Small intestine (tissue), 7 donors: ENCODE results near the gene CENPC. TPM values are rescaled to one million over a fixed set of nuclear protein-coding genes. Genes with fewer than 3 reads are reported as not detected.
"Not testable (repeated sequence)": the region's sequence is repeated elsewhere in the genome, so short reads cannot be mapped to it uniquely, and the experiment has no call there.

ENCODE experiments used
- DNase-seq, 2 donors: peaks; one replicate each; pipeline versions ENCODE4 v3.0.0 to v3.0.0-alpha.2; 2013
- FAIRE-seq: peaks from 2 replicates; lab custom pipeline; 2012; peaks lifted over from hg19 to GRCh38; lab: Jason Lieb, UNC
- H3K27ac ChIP-seq, 3 donors: one replicate each; pipeline ENCODE4 v1.5.1; 2013; ENCODE audit warnings: low read length in 2 of 3, mild to moderate bottlenecking in 2 of 3, control low read depth in 1 of 3, inconsistent platforms in 1 of 3, low read depth in 1 of 3, moderate library complexity in 1 of 3
- H3K27me3 ChIP-seq, 3 donors: one replicate each; pipeline ENCODE4 v1.6.1; 2013; ENCODE audit warnings: low read length in 3 of 3, inconsistent platforms in 1 of 3; ENCODE audit not compliant: control insufficient read depth in 3 of 3, insufficient read depth in 3 of 3
- H3K36me3 ChIP-seq, 3 donors: one replicate each; pipeline ENCODE4 v1.6.1; 2013; ENCODE audit warnings: low read length in 3 of 3, inconsistent platforms in 1 of 3, low read depth in 1 of 3, mild to moderate bottlenecking in 1 of 3, moderate library complexity in 1 of 3; ENCODE audit not compliant: control insufficient read depth in 3 of 3, insufficient read depth in 2 of 3
- H3K4me1 ChIP-seq, 3 donors: one replicate each; pipeline ENCODE4 v1.6.1; 2013; ENCODE audit warnings: low read length in 2 of 3, inconsistent platforms in 1 of 3, low read depth in 1 of 3, mild to moderate bottlenecking in 1 of 3, moderate library complexity in 1 of 3; ENCODE audit not compliant: control insufficient read depth in 3 of 3, insufficient read depth in 2 of 3
- H3K4me3 ChIP-seq, 3 donors: one replicate each; pipeline ENCODE4 v1.5.1; 2013; ENCODE audit warnings: low read length in 3 of 3, control low read depth in 1 of 3, inconsistent platforms in 1 of 3, low read depth in 1 of 3, mild to moderate bottlenecking in 1 of 3, moderate library complexity in 1 of 3
- H3K9me3 ChIP-seq, 2 donors: one replicate each; pipeline ENCODE4 v1.6.1; 2013; ENCODE audit warnings: low read depth in 1 of 2, low read length in 1 of 2; ENCODE audit not compliant: control insufficient read depth in 2 of 2, insufficient read depth in 1 of 2
- WGBS, 3 donors: extraction: QIAGEN DNeasy Blood & Tissue Kit; methylation state at CpG; one replicate each; pipeline ENCODE4 v1.1.7; 2013; 5-methylcytosine and 5-hydroxymethylcytosine counted together
- polyA plus RNA-seq, 4 donors: library from polyadenylated mRNA; stranded (reverse) in 3 of 4; unstranded in 1 of 4; fragments of 200-250 nt in 3 of 4; fragments of 120-200 nt in 1 of 4; gene quantifications; one replicate each; pipeline versions ENCODE4 v1.2.1 to v1.2.3, GENCODE V29; 2013
- donor health status: healthy with polysubstance abuse.
- donor health status: control.
- donor health status: control.
- donor health status: Bipolar disorder and iron deficiency.
- donor health status: healthy.

The CENPC gene
- polyA plus RNA-seq, 4 donors, result 4.0 to 20.8 (median 5.0) TPM

DNA sequence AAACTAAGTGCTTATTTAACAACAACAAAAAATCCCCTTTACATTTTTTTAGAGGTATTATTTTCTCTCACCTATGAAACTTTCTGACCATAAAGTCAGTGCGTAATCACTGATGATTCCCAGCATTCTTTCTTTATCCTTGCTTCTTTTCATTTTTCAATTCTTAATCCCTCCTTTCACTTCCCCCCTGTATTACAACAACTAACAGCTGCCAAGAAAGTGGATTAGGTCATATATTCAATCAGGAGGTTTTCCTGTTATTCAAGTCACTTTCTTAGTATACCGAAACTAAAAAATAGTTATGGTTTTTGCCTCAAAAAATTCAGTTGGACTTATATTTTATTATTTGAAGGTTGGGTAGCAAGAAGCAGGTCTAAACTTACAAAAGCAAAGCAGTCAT lies 11.1 kb upstream of the CENPC start:
- no peaks in the 10 kb centered on the region for H3K4me1 ChIP-seq
- H3K27ac ChIP-seq, result no peak overlapping the region
- H3K36me3 ChIP-seq, result no peaks in the 10 kb centered on the region
- H3K9me3 ChIP-seq, result no peaks in the 10 kb centered on the region
- H3K4me3 ChIP-seq, result no peak overlapping the region
- DNase-seq, result no peak
- WGBS, 3 donors, result 42 to 61% (median 50%) methylated on average over 2 of the region's 2 CpGs
- no peak for FAIRE-seq
- H3K27me3 ChIP-seq, result no peaks in the 10 kb centered on the region

DNA sequence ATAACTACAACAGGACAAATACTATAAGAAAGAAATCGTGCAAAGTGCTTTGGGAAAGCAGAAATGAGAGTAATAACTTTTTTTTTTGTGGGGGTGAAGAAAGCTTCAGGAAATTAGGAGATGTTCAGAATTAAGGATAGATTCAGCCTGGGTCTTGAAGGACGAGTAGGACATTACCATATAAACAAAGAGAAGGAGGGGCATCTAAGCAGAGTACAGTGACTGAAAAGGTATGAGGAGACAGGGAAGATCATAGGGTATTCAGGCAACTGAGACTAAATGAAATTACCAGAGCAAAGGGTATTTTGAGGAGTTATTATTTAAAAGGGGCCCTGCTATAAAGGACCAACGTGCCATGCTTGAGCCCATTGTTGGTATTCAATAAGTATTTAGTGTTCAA lies 10.1 kb upstream of the CENPC start:
- Histone ChIP-seq H3K36me3 (no peaks in the 10 kb centered on the region), H3K27ac (no peak overlapping the region), H3K9me3 (no peaks in the 10 kb centered on the region), H3K4me3 (no peak overlapping the region), H3K4me1 (no peaks in the 10 kb centered on the region), H3K27me3 (no peaks in the 10 kb centered on the region)
- no peak for DNase-seq
- no peak for FAIRE-seq
- 71 to 86% (median 84%) methylated on average over 3 of the region's 3 CpGs for WGBS, 3 donors

DNA sequence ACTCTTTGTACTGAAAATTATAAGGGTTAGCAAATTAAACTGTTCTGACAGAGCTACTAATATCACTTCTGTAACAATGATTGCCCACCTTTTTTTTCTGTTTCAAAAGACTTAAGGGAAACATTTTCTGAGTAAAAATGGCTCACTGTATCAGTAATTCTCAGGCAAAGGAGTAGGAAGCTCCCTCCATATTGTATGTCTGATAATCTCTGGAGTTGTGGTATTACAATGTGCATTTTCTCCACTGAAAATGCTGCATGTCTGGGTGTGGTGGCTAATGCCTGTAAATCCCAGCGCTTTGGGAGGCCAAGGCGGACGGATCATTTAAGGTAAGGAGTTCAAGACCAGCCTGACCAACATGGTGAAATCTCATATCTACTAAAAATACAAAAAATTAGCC lies 8.8 kb upstream of the CENPC start:
- 72 to 95% (median 91%) methylated on average over 3 of the region's 3 CpGs for WGBS, 3 donors
- Histone ChIP-seq H3K4me3 (no peak overlapping the region), H3K27ac (no peak overlapping the region), H3K4me1 (no peaks in the 10 kb centered on the region), H3K36me3 (no peaks in the 10 kb centered on the region), H3K27me3 (no peaks in the 10 kb centered on the region), H3K9me3 (no peaks in the 10 kb centered on the region)
- no peak for FAIRE-seq
- DNase-seq, result no peak

DNA sequence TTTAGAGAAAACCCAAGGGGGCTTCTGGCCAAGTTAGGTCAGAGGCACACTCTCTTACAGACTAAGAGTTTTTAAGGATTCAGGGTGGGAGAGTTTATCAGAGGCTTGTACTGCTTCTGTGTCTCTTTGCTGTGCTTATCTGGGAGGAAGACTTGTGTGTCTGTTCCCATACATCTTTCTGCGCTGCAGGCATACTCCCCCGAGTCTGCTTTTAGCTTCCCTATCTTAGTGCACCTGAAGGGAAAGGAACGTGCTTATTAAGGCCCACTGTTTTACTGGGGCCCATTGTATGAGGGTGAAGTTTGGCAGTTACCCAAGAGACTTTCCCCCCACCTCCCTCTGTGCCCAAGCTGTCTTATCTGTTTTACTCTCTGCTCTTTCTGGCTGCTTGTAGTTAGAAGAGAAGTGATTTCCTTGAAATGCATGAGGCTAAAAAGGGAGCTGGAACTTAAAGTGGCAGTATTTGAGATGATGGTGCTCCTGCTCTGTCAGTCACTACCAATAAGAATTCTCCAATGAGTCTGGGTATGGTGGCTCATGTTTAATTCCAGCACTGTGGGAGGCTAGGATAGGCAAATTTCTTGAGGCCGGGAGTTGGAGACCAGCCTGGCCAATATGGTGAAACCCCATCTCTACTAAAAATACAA lies 7.0 kb upstream of the CENPC start:
- 41 to 67% (median 54%) methylated on average over 4 of the region's 4 CpGs for WGBS, 3 donors
- H3K36me3 ChIP-seq, DNase-seq, H3K27me3 ChIP-seq, H3K4me1 ChIP-seq, H3K9me3 ChIP-seq, FAIRE-seq, H3K27ac ChIP-seq, H3K4me3 ChIP-seq: not testable (repeated sequence)

DNA sequence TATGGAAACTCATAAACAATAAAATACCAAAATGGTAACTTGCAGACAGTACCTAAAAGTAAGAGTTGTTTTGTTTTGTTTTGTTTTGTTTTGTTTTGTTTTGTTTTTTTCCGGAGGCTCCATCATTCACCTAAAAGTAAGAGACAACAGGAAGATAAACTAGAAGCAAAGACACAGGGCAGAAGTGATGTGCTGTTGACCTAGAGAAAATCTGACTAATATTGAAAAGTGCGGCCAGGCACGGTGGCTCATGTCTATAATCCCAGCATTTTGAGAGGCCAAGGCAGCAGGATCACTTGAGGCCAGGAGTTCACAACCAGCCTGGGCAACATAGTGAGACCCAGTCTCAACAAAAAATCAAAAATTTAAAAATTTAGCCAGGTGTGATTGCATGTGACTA lies 5.6 kb upstream of the CENPC start:
- FAIRE-seq, result no peak
- H3K27ac ChIP-seq, result no peak overlapping the region

DNA sequence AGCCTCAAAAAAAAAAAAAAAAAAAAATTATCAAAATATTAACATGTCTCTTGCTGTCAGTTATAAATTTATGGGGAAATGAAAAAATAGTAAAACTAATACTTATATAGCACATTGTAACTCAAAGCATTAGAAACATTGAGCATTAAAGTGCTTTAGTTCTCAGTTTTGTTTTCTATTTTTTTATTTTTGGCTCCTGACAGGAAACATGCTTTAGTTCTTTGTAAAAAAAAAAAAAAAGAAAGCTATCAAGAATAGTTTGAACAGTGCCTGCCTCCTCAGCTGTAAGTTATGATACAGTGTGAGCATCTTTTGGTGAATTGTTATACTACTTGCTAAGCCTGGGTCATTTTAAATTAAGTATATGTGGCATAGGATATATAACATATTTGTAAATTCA lies 5.1 kb upstream of the CENPC start:
- Histone ChIP-seq H3K4me3 (no peak overlapping the region), H3K4me1 (no peaks in the 10 kb centered on the region)
- no peak for FAIRE-seq

More for the DNA sequence above, 5.6 kb upstream of the CENPC start:
- no peak overlapping the region for H3K4me3 ChIP-seq
- no peaks in the 10 kb centered on the region for H3K36me3 ChIP-seq
- H3K27me3 ChIP-seq, result no peaks in the 10 kb centered on the region
- no peaks in the 10 kb centered on the region for H3K4me1 ChIP-seq
- WGBS, 3 donors, result 88 to 95% (median 94%) methylated on average over 3 of the region's 3 CpGs
- no peak for DNase-seq
- H3K9me3 ChIP-seq, result no peaks in the 10 kb centered on the region

DNA sequence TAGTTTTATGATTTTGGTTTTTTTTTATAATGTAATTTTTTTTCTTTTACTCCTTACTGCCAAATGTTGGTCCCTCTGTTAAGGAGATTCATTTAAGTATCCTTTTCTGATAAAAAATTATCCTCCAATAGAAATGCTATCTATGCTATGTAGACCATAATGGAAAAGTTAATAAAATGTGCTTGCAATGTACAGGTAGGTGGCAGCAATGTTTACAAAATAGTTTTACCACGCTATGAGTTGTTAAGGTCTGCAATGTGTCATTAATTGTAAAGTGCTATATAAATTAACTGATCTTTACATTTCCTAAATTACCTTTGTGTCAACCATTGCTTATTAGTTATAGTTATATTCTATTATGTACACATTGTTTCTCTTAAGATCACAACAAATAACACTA lies 3.8 kb upstream of the CENPC start:
- Histone ChIP-seq H3K4me3 (no peak overlapping the region), H3K27me3 (no peaks in the 10 kb centered on the region), H3K4me1 (no peaks in the 10 kb centered on the region), H3K9me3 (no peaks in the 10 kb centered on the region), H3K27ac (no peak overlapping the region), H3K36me3 (no peaks in the 10 kb centered on the region)
- no peak for FAIRE-seq
- DNase-seq, result peak; percentile 22 to 46
- WGBS, 3 donors, result 0 to 12% (median 5%) methylated on average over 1 of the region's 1 CpG

More for the DNA sequence above, 5.1 kb upstream of the CENPC start:
- DNase-seq, result no peak
- Histone ChIP-seq H3K27me3 (no peaks in the 10 kb centered on the region), H3K9me3 (no peaks in the 10 kb centered on the region), H3K27ac (no peak overlapping the region), H3K36me3 (no peaks in the 10 kb centered on the region)

DNA sequence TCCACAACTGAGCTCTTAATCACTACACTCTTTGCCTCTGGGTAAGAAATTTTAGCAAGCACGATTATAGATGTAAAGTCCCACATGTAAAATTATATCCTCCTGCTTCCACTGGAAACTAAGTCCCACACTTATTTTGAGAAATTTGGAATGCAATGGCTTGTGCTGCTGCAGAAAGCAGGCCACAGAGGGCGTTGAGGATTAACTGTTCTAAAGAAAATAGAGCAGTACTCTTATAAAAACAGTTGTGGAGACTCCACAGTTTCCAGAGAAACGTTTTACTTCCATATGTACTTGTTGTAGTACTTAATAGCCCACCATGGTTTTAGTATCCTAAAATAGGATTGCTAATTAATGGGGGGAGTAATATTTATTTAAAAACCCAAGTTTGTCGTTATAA lies 1.7 kb upstream of the CENPC start:
- Histone ChIP-seq H3K27me3 (no peaks in the 10 kb centered on the region), H3K36me3 (no peaks in the 10 kb centered on the region), H3K27ac (no peak overlapping the region), H3K9me3 (no peaks in the 10 kb centered on the region), H3K4me1 (peaks cover 2 to 15% (median 3%) of the 10 kb centered on the region in 3 donors), H3K4me3 (no peak overlapping the region)
- DNase-seq (no peak), FAIRE-seq (no peak)
- WGBS, 3 donors, result 68 to 75% (median 73%) methylated on average over 4 of the region's 4 CpGs

DNA sequence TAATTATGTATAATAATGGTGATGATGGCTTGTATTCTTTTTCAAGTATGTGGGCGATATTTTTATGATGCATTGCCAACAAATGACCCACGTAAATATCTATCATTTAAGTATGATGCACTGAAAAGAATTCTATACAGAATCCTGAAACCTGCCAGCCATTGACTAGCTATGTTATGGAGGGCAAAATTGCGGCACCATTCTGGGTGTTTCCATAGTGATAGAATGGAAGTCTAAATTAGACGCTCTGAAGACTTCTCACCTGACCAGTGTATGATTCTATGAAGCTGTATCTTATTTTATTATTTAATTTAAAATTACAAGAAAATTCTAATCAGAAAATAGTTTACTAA lies 677 bp upstream of the CENPC start:
- Histone ChIP-seq H3K9me3 (no peaks in the 10 kb centered on the region), H3K4me3 (peak overlapping the region in 2 of 3 donors; percentile 82 to 93), H3K36me3 (no peaks in the 10 kb centered on the region), H3K4me1 (peaks cover 2 to 15% (median 3%) of the 10 kb centered on the region in 3 donors), H3K27me3 (no peaks in the 10 kb centered on the region), H3K27ac (peak overlapping the region in 1 of 3 donors; percentile 96)
- WGBS, 3 donors, result 29 to 45% (median 30%) methylated on average over 4 of the region's 4 CpGs
- FAIRE-seq (no peak), DNase-seq (no peak)
